GOT3 (cell line): Measurements from ENCODE around the gene MTA3.
"Not testable (repeated sequence)": the region's sequence is repeated elsewhere in the genome, so short reads cannot be mapped to it uniquely, and the experiment has no call there.

Experiments
- DNase-seq: peaks from one replicate; lab custom pipeline; 2025; ENCODE audit warnings: mixed read lengths; lab: John Stamatoyannopoulos, UW

MTA3 gene

DNA sequence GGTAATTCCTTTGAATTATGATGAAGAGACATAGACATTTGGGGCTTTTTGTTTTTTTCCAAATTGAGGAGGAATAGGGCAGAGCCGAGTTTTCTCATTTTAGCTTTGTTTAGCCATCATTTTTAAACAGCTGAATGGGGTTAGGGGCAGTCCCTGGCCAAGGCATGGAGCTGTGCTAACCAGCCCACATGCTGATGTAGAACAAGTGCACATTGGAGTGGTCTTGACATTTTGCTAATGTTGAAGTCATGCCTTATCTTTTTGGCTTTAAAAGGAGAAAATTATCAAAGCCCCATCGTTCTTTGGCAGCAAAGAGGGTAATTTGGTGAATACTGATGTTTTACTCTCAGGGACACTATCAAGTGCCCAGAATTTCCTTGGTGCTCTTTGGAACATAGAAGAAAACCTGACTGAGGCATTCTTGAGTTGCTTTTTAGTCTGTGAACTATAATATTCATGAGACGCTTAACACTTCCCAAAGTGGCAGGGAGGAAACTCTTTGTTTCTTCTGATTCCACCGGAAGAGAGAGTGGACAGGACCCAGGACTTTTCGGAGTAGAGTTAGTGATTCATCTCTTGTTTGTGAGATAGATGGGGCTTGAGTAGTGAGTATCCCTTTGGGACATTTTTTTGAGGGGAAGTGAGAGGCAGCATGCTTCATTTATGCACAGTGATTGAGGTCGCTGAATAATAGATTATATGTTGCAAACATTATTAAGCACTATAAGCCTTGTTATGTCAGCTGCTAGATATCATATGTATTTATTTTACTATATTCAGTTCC is 45.0 kb downstream of the MTA3 start:
- no peak for DNase-seq

GRCh38 chr2:42614838-42615237 is 46.4 kb downstream of the MTA3 start:
- DNase-seq = no peak

GRCh38 chr2:42618116-42618515 is 49.7 kb downstream of the MTA3 start:
- no peak for DNase-seq

DNA sequence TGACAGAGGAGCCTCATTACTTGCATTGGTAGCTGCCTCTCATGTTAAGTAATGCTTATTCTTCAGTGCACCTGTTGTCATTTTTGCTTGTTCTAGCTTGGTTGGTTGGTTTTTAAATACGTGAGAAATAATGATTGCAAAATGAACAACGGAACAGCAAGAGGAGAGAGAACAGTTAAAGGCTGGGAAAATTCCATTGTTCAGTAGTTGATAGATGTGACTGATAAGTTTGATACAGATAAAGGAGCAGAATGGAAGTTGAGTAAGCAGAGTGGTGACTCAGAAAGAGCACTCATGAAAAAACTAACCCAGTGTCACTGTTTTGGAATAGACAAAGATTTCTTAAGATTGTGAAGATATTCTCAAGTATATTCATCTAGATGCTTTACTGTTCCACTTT is 50.5 kb downstream of the MTA3 start:
- DNase-seq = no peak

- DNase-seq = not testable (repeated sequence)
Measured at GRCh38 chr2:42621626-42622025, 53.2 kb downstream of the MTA3 start.

- no peak for DNase-seq
Measured at GRCh38 chr2:42622943-42623676, 54.7 kb downstream of the MTA3 start.

DNA sequence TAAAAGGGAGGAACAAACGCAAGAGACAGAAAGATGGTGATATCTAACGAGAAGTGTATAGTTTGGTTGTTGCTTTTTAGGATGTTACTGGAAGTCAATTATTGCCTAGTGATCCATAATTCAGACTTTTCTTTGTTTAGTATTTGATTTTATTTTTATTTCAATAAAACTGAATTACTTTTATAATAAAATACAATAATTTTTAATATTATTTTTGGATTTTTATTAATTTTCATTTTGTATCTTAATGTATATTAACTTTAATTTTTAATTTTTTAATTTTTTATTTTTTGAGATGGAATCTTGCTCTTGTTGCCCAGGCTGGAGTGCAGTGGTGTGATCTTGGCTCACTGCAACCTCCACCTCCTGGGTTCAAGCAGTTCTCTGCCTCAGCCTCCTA is 55.6 kb downstream of the MTA3 start:
- no peak for DNase-seq

GRCh38 chr2:42628024-42628423 is 59.6 kb downstream of the MTA3 start:
- not testable (repeated sequence) for DNase-seq

DNA sequence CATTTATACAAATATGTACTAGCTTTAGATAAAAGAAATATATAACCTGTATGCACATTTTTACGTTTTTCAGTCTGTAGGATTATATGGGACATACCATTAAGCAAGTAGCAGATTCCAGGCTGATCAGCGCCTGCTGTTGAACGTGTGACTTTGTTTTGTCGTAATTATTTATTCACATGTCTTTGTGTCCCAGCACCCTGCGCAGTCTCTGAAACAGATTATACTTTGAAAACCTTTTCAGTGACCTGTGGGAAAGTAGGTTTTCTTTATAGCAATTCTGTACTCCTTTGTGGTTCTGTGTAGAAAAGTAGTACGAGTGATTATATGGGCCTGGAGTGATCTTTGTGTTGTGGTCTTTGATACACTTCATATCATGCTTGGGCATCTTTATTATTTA is 68.5 kb downstream of the MTA3 start:
- no peak for DNase-seq

- DNase-seq = no peak
Measured at GRCh38 chr2:42638080-42638784, 69.8 kb downstream of the MTA3 start.

- DNase-seq = no peak
Measured at GRCh38 chr2:42639340-42640077, 71.1 kb downstream of the MTA3 start.

- DNase-seq = no peak
Measured at GRCh38 chr2:42640261-42640660, 71.8 kb downstream of the MTA3 start.

DNA sequence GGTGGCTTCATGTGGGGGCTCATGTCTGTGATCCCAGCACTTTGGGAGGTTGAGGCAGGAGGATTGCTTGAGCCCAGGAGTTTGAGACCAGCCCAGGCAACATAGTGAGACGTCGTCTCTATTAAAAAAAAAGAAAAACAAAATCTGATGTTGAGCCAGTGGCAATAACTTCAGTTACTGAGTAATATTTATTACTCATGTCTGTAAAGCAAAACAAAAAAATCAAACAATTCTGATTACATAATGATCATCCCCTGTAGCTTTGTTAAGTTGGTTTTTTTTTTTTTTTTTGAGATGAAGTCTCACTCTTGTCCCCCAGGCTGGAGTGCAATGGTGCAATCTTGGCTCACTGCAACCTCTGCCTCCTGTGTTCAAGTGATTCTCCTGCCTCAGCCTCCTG is 73.9 kb downstream of the MTA3 start:
- not testable (repeated sequence) for DNase-seq

DNA sequence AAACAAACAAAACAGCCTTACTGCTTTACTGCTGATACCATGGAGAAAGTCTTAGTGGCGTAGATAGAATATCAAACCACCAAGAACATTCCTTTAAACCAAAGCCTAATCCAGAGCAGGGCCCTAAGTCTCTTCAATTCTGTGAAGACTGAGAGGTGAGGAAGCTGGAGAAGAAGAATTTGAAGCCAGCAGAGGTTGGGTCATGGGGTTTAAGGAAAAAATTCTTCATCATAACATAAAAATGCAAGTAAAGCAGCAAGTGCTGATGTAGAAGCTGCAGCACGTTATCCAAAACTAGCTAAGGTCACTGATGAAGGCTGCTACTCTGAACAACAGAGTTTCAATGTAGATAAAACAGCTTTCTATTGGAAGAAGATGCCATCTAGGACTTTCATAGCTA is 77.1 kb downstream of the MTA3 start:
- DNase-seq = no peak

DNA sequence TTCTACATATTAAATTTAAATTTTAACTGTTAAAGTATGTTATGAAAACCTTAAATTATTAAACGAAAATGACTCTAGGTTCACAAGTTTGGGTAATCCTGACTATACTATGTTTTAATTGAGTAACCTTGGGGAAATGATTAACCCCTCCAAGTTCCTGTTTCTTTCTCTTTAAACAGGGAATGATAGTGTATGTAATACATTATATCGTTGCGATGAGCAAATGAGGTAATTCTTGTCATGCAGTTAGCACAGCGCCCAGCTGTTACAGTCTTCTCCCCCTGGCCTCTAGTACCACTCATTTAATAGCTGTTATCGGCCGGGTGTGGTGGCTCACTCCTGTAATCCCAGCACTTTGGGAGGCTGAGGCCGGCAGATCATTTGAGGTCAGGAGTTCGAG is 80.4 kb downstream of the MTA3 start:
- DNase-seq = no peak

DNA sequence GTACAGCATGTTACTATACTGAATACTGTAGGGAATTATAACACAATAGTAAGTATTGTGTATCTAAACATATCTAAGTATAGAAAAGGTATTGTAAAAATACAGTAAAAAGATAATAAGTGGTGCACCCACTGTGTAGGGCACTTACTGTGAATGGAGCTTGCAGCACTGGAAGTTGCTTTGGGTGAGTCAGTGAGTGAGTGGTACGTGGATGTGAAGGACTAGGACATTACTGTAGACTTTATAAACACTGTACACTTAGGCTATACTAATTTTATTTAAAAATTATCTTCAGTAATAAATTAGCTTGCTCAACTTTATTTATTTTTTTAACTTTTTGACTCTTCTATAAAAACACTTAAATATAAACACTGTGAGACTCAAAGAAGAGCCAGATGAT is 82.6 kb downstream of the MTA3 start:
- no peak for DNase-seq

DNA sequence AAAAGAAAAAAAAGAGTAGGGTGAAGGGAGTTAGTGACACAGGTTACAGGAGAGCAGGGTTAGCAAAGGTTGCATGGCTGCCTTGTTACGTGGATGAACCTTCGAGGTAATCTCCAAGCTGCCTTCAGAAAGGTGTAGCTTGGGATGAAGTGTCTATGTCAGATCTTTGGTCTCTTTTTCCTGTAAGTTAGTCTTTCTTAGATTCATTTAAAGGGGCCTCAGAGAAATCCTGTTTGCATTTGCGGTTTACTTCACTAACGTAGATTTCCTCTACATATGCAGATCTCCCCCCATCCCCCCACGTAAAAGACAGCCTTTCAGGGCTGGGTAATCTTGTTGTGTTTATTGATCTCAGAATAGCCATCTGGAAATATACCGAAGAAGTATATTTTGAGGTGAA is 83.7 kb downstream of the MTA3 start:
- DNase-seq = no peak

DNA sequence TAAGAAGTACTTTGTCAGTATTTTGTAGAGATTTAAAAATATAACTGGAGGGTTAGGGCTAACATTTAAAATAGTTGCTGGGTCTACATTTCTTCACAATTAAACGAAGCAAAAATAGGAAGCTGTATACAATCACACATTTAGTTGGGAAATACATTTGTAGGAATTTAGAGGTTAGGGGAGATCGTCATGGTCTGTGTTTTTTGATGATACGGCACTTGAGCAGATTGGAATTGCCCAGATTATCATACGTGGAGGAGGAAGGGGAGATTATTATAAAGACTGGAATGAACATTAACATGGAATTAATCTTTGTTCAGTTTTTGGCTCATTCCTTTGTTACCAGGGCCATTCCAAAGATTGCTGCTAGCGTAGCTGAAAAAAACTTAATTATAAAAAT is 84.6 kb downstream of the MTA3 start:
- DNase-seq = no peak

- DNase-seq = no peak
Measured at GRCh38 chr2:42653908-42654445, 85.5 kb downstream of the MTA3 start.

DNA sequence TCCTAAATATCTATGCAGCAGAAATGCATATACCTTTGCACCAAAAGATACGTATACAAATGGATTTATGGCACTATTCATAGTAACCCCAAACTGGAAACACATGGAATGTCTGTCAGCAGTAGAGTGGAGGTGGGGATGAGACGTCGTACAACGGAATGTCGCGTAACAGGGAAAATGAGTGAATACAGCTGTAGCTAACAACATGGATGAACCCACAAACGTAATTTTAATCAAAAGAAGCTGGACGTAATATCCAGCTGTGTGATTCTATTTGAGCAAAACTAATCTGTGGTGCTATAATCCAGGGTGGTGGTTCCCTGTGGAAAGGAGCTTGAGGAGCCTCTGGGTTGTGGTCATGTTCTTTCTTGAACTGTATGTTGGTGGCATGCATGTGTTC is 89.9 kb downstream of the MTA3 start:
- no peak for DNase-seq

GRCh38 chr2:42659609-42660008 is 91.2 kb downstream of the MTA3 start:
- no peak for DNase-seq
